HepG2 (cell line): ENCODE results near the gene MEF2B. TPM values are rescaled to one million over a fixed set of nuclear protein-coding genes. Genes with fewer than 3 reads are reported as not detected.
"Not testable (repeated sequence)": the region's sequence is repeated elsewhere in the genome, so short reads cannot be mapped to it uniquely, and the experiment has no call there.

Experiments
- ATAC-seq: fragments of 200-7000 bp; cut with Tn5 transposase; 3 replicates; pipeline ENCODE4 v1.9.1; 2020; ENCODE audit warnings: mild to moderate bottlenecking, moderate library complexity
- BruUV-seq: library from RNA; stranded (reverse); fragments of 400-500 nt; replicated peaks from 2 replicates; lab custom pipeline; 2021; lab: Mats Ljungman, UMichigan
- CTCF ChIA-PET: fragments of 300-600 bp; formaldehyde crosslinking; extraction: SDS; loops from one replicate; lab custom pipeline; 2021; ENCODE audit warnings: low total read pairs, inconsistent platforms, low intra/inter-chr PET ratio; lab: Yijun Ruan, JAX
- POLR2A ChIA-PET: fragments of 350-600 bp; sonication (Branson Sonifier 250); formaldehyde crosslinking; loops from one replicate; lab custom pipeline; 2020; ENCODE audit warnings: antibody characterized with exemption, inconsistent platforms; lab: Yijun Ruan, JAX
- DNase-seq: peaks from one replicate; pipeline ENCODE4 v3.0.0-alpha.2; 2015; ENCODE audit warnings: low spot score
- FAIRE-seq: peaks from 3 replicates; lab custom pipeline; 2011; peaks lifted over from hg19 to GRCh38; lab: Jason Lieb, UNC
- H2AFZ ChIP-seq: one replicate; pipeline ENCODE4 v1.6.1; 2011; ENCODE audit warnings: low read length, inconsistent platforms
- H3K27ac ChIP-seq: fragments of 300-600 bp; 3 replicates; pipeline ENCODE4 v1.8.0; 2011; ENCODE audit warnings: mixed run types, mild to moderate bottlenecking, mixed read lengths, low read length, inconsistent platforms; ENCODE audit not compliant: insufficient read depth; ENCODE audit errors: extremely low read length
- H3K27me3 ChIP-seq, 2 experiments: fragments of 200-600 bp in 1 of 2; 2 replicates in 1 of 2; 3 replicates in 1 of 2; pipeline versions ENCODE4 v1.6.0 to v1.8.0; 2011; ENCODE audit warnings: low read length in 2 of 2, mild to moderate bottlenecking in 2 of 2, moderate library complexity in 2 of 2, inconsistent platforms in 1 of 2; ENCODE audit not compliant: insufficient read depth in 2 of 2, control insufficient read depth in 1 of 2
- H3K36me3 ChIP-seq, 2 experiments: fragments of 200-600 bp in 1 of 2; replicated peaks in 1 of 2; 2 replicates in 1 of 2; 3 replicates in 1 of 2; pipeline versions ENCODE4 v1.5.1 to v1.8.0; 2011; ENCODE audit warnings: low read length in 2 of 2, inconsistent platforms in 1 of 2; ENCODE audit not compliant: insufficient read depth in 2 of 2, control insufficient read depth in 1 of 2
- H3K4me1 ChIP-seq: 2 replicates; pipeline ENCODE4 v1.5.1; 2012; ENCODE audit warnings: low read length, inconsistent platforms; ENCODE audit not compliant: insufficient read depth
- H3K4me2 ChIP-seq: 2 replicates; pipeline ENCODE4 v1.6.0; 2011; ENCODE audit warnings: low read depth, low read length, inconsistent platforms
- H3K4me3 ChIP-seq, 3 experiments: fragments of 200-600 bp in 1 of 3; sonication (generic), shearing (Covaris generic) in 1 of 3; replicated peaks in 1 of 3; 2 replicates each; pipeline ENCODE4 v1.5.1; 2011 to 2016; ENCODE audit warnings: low read length in 3 of 3, inconsistent platforms in 2 of 3, low read depth in 2 of 3, mild to moderate bottlenecking in 2 of 3, control low read depth in 1 of 3, mixed read lengths in 1 of 3; ENCODE audit not compliant: insufficient read depth in 1 of 3
- H3K79me2 ChIP-seq: one replicate; pipeline ENCODE4 v1.6.1; 2011; ENCODE audit warnings: low read length, inconsistent platforms; ENCODE audit not compliant: insufficient read depth
- H3K9ac ChIP-seq: 2 replicates; pipeline ENCODE4 v1.6.0; 2011; ENCODE audit warnings: mild to moderate bottlenecking, low read depth, low read length, inconsistent platforms; ENCODE audit not compliant: insufficient read depth
- H3K9me3 ChIP-seq: 2 replicates; pipeline ENCODE4 v1.5.1; 2012; ENCODE audit warnings: mild to moderate bottlenecking, low read length
- H4K20me1 ChIP-seq: 2 replicates; pipeline ENCODE4 v1.6.0; 2011; ENCODE audit warnings: inconsistent platforms, mild to moderate bottlenecking, low read length, moderate library complexity; ENCODE audit not compliant: insufficient read depth
- THYN1 ChIP-seq: sonication (generic); formaldehyde crosslinking; IDR thresholded peaks from 2 replicates; pipeline ENCODE4 v1.8.1; 2023; ENCODE audit warnings: low read depth, mild to moderate bottlenecking, moderate library complexity, missing genetic modification reagents, borderline replicate concordance
- ZNF205 ChIP-seq: IDR thresholded peaks from 2 replicates; pipeline ENCODE4 v1.6.1; 2018; ENCODE audit warnings: missing biosample characterization, missing genetic modification reagents
- ZNF589 ChIP-seq: sonication (generic); formaldehyde crosslinking; conservative IDR thresholded peaks from 2 replicates; pipeline ENCODE4 v1.8.0; 2022; ENCODE audit warnings: mild to moderate bottlenecking, moderate library complexity, missing genetic modification reagents
- ZNF678 ChIP-seq: sonication (generic); formaldehyde crosslinking; IDR thresholded peaks from 2 replicates; pipeline ENCODE4 v1.4.0; 2020; ENCODE audit warnings: mild to moderate bottlenecking, missing genetic modification reagents
- ZSCAN9 ChIP-seq: IDR thresholded peaks from 2 replicates; pipeline ENCODE4 v1.6.1; 2016; ENCODE audit warnings: borderline replicate concordance
- WGBS: methylation state at CpG from one replicate; pipeline ENCODE4 v1.1.6; 2017; ENCODE audit warnings: low lambda C conversion rate; 5-methylcytosine and 5-hydroxymethylcytosine counted together
- in situ Hi-C: cut with HindIII; loops from 2 replicates; pipeline ENCODE4 v1.10.0; 2017; ENCODE audit warnings: low pct_unique_long_range_greater_than_20kb; ENCODE audit not compliant: extremely low pct_ligation_motif_present
- intact Hi-C: fragments of 100-400 bp; cut with micrococcal nuclease; formaldehyde crosslinking; loops from one replicate; pipeline ENCODE4 v1.10.0; 2022; ENCODE audit not compliant: unreplicated experiment
- polyA plus RNA-seq, 8 experiments: library from polyadenylated mRNA; depleted of rRNA in 3 of 8; stranded (reverse) in 7 of 8; unstranded in 1 of 8; fragments of >200 nt; fragmentation: Illumina TruSeq in 4 of 8; extraction: Trizol in 4 of 8; gene quantifications; 2 replicates each; pipeline versions ENCODE4 v1.2.1 to v1.2.3, GENCODE V29; 2011 to 2016; ENCODE audit warnings: low read depth in 4 of 8, missing spikeins in 1 of 8, mixed read lengths in 1 of 8; ENCODE audit not compliant: insufficient read depth in 1 of 8
- total RNA-seq, 5 experiments: library from RNA; depleted of rRNA; stranded (reverse); fragments of >200 nt; fragmentation: Illumina TruSeq; extraction: Trizol; gene quantifications; 2 replicates each; pipeline ENCODE4 v1.2.3, GENCODE V29; 2016; ENCODE audit warnings: low read depth in 1 of 5
- TF ChIP-seq, protein P1 (sequence below): sonication (generic); formaldehyde crosslinking; IDR thresholded peaks from 2 replicates; pipeline ENCODE4 v1.8.1; 2023; ENCODE audit warnings: missing genetic modification reagents, inconsistent platforms, borderline replicate concordance

The MEF2B gene
- total and polyA plus RNA-seq, 2 of the 13 experiments (the other 11 are each of a cell fraction or from before 2014, with no cell fraction given) = 1.2 to 1.7 TPM

GRCh38 chr19:19148504-19148903 lies 21.6 kb downstream of the MEF2B start:
- 97% methylated on average over 8 of the region's 8 CpGs for WGBS

DNA sequence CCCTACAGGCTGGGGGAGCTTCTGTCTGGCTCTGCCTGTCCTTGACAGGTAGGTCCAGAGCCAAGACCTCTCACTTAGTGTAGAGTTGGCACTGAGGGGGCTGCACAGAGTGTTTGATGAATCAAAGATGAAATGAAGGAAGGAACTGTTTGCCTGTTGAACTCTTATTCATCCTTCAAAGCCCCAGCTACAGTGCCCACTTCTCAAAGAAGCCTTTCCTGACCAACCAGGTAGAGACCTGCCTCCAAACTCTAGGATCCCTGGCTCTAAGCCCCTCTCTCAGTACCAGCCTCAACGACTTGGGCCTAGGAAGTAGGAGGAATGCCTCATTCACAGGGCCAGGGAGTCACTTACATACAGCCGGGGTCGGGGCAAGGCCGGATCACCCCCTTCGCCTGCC lies 22.7 kb downstream of the MEF2B start:
- no peak for DNase-seq
- no peaks in the 10 kb centered on the region for H3K79me2 ChIP-seq
- BruUV-seq = no TSS peak
- no peak overlapping the region for H3K9ac ChIP-seq
- no CpG with 5 or more reads among the region's 5 CpGs for WGBS
- CTCF ChIA-PET = interaction anchor here (5.0 kb wide), 1 partner anchor 27 kb away, joined by 88 read pairs; no protein-coding TSS in a partner anchor
- H4K20me1 ChIP-seq = no peaks in the 10 kb centered on the region
- H3K4me1 ChIP-seq = no peaks in the 10 kb centered on the region
- no peaks in the 10 kb centered on the region for H3K27me3 ChIP-seq
- intact Hi-C loops (no loop called here), in situ Hi-C loops (no loop called here)
- no peak for FAIRE-seq
- H3K4me2 ChIP-seq = no peak overlapping the region
- ATAC-seq = no peak
- no peak overlapping the region for H2AFZ ChIP-seq
- POLR2A ChIA-PET = no interaction called here
- no peak overlapping the region for H3K4me3 ChIP-seq
- no peaks in the 10 kb centered on the region for H3K9me3 ChIP-seq
- H3K27ac ChIP-seq = no peak overlapping the region
- no peak for TF ChIP-seq THYN1 (CRISPR knock-in tag)
- TF ChIP-seq, protein P1, sequence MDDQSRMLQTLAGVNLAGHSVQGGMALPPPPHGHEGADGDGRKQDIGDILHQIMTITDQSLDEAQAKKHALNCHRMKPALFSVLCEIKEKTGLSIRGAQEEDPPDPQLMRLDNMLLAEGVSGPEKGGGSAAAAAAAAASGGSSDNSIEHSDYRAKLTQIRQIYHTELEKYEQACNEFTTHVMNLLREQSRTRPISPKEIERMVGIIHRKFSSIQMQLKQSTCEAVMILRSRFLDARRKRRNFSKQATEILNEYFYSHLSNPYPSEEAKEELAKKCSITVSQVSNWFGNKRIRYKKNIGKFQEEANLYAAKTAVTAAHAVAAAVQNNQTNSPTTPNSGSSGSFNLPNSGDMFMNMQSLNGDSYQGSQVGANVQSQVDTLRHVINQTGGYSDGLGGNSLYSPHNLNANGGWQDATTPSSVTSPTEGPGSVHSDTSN = no peak
- no peak for TF ChIP-seq ZNF589 (CRISPR knock-in tag)
- TF ChIP-seq ZNF678 (CRISPR knock-in tag) = no peak
- TF ChIP-seq ZNF205 (CRISPR knock-in tag) = no peak
- TF ChIP-seq ZSCAN9 (CRISPR knock-in tag) = no peak
- peaks cover 2 to 11% of the 10 kb centered on the region in 2 experiments; a peak in 3 of 5 replicates for H3K36me3 ChIP-seq

More at GRCh38 chr19:19148504-19148903, 21.6 kb downstream of the MEF2B start:
- H3K36me3 ChIP-seq = peaks cover 2 to 11% of the 10 kb centered on the region in 2 experiments; a peak in 3 of 5 replicates
- CTCF ChIA-PET, H3K9ac ChIP-seq, H3K27me3 ChIP-seq, H2AFZ ChIP-seq, FAIRE-seq, H3K27ac ChIP-seq, H4K20me1 ChIP-seq, ATAC-seq, H3K4me2 ChIP-seq, H3K79me2 ChIP-seq, DNase-seq, intact Hi-C loops, POLR2A ChIA-PET, in situ Hi-C loops, H3K9me3 ChIP-seq, BruUV-seq, H3K4me3 ChIP-seq, H3K4me1 ChIP-seq: not testable (repeated sequence)
